OCI-LY7 (cell line): ENCODE results near the gene AKAP10.

ENCODE experiments used
- EZH2phosphoT487 ChIP-seq: fragments of 200-600 bp; sonication (generic); IDR thresholded peaks from 2 replicates; pipeline ENCODE4 v1.6.1; 2018; ENCODE audit warnings: low read depth, borderline replicate concordance, mild to moderate bottlenecking, mixed run types, antibody characterized with exemption, low read length, moderate library complexity, mixed read lengths
- TF ChIP-seq, protein P1 (sequence below): fragments of 200-600 bp; sonication (generic); conservative IDR thresholded peaks from 2 replicates; pipeline ENCODE4 v1.5.1; 2014; ENCODE audit warnings: mild to moderate bottlenecking, antibody characterized with exemption, low read length, moderate library complexity, mixed read lengths

DNA sequence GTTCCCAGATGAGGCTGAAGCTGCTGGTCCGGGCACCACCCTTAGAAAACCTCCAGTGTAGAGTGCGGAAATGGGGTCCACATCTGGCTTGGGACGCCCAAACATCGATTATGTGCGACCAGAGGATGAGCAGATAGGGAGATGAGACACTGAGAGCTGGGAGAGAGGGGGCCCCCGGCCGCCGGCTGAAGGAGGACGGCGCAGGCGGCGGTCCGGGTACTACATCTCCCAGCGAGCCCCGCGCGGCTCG lies 31.3 kb upstream of the AKAP10 start:
- TF ChIP-seq, protein P1, sequence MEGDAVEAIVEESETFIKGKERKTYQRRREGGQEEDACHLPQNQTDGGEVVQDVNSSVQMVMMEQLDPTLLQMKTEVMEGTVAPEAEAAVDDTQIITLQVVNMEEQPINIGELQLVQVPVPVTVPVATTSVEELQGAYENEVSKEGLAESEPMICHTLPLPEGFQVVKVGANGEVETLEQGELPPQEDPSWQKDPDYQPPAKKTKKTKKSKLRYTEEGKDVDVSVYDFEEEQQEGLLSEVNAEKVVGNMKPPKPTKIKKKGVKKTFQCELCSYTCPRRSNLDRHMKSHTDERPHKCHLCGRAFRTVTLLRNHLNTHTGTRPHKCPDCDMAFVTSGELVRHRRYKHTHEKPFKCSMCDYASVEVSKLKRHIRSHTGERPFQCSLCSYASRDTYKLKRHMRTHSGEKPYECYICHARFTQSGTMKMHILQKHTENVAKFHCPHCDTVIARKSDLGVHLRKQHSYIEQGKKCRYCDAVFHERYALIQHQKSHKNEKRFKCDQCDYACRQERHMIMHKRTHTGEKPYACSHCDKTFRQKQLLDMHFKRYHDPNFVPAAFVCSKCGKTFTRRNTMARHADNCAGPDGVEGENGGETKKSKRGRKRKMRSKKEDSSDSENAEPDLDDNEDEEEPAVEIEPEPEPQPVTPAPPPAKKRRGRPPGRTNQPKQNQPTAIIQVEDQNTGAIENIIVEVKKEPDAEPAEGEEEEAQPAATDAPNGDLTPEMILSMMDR: no peak; the same call in 1 of the 2 replicates
- TF ChIP-seq EZH2phosphoT487: no peak
